Urothelium cell line (cell line): Measurements from ENCODE around the gene KCNA5.

Experiments
- DNase-seq: peaks from one replicate; pipeline ENCODE4 v3.0.0; 2011; ENCODE audit warnings: low spot score, mixed read lengths
- FAIRE-seq: peaks from 2 replicates; lab custom pipeline; 2011; peaks lifted over from hg19 to GRCh38; lab: Jason Lieb, UNC

Gene KCNA5

GRCh38 chr12:5059358-5059757, 15.7 kb downstream of the KCNA5 start:
- no peak for DNase-seq
- FAIRE-seq, result peak; percentile 35

- DNase-seq (no peak), FAIRE-seq (peak; percentile 5)
Observed at GRCh38 chr12:5060958-5061357, 17.3 kb downstream of the KCNA5 start.

- DNase-seq (no peak), FAIRE-seq (peak; percentile 42)
Observed at GRCh38 chr12:5063149-5063548, 19.5 kb downstream of the KCNA5 start.

GRCh38 chr12:5064913-5065490, 21.3 kb downstream of the KCNA5 start:
- FAIRE-seq, result peak; percentile 90

GRCh38 chr12:5066251-5066650, 22.6 kb downstream of the KCNA5 start:
- FAIRE-seq (no peak), DNase-seq (no peak)

More at GRCh38 chr12:5064913-5065490, 21.3 kb downstream of the KCNA5 start:
- DNase-seq, result no peak

- FAIRE-seq, result peak; percentile 9
Observed at GRCh38 chr12:5068126-5068525, 24.4 kb downstream of the KCNA5 start.

GRCh38 chr12:5068619-5069018, 24.9 kb downstream of the KCNA5 start:
- no peak for DNase-seq
- no peak for FAIRE-seq

More at GRCh38 chr12:5068126-5068525, 24.4 kb downstream of the KCNA5 start:
- DNase-seq, result no peak

GRCh38 chr12:5070090-5070489, 26.4 kb downstream of the KCNA5 start:
- no peak for DNase-seq
- FAIRE-seq, result no peak

GRCh38 chr12:5071496-5071895, 27.8 kb downstream of the KCNA5 start:
- peak; percentile 66 for FAIRE-seq
- no peak for DNase-seq

GRCh38 chr12:5072311-5072710, 28.6 kb downstream of the KCNA5 start:
- FAIRE-seq (no peak), DNase-seq (no peak)

- peak; percentile 5 for FAIRE-seq
Observed at GRCh38 chr12:5073054-5073453, 29.4 kb downstream of the KCNA5 start.

GRCh38 chr12:5073853-5074252, 30.2 kb downstream of the KCNA5 start:
- peak; percentile 35 for DNase-seq
- peak; percentile 37 for FAIRE-seq

More at GRCh38 chr12:5073054-5073453, 29.4 kb downstream of the KCNA5 start:
- no peak for DNase-seq

- DNase-seq (no peak), FAIRE-seq (peak; percentile 89)
Observed at GRCh38 chr12:5076761-5077160, 33.1 kb downstream of the KCNA5 start.

GRCh38 chr12:5078423-5078822, 34.7 kb downstream of the KCNA5 start:
- DNase-seq (peak; percentile 38), FAIRE-seq (no peak)

- no peak for DNase-seq
- peak; percentile 52 for FAIRE-seq
Observed at GRCh38 chr12:5081016-5081415, 37.3 kb downstream of the KCNA5 start.

GRCh38 chr12:5083955-5084849, 40.5 kb downstream of the KCNA5 start:
- DNase-seq (peak; percentile 84), FAIRE-seq (peak; percentile 77)

GRCh38 chr12:5085896-5086295, 42.2 kb downstream of the KCNA5 start:
- peak; percentile 99 for FAIRE-seq
- DNase-seq, result peak; percentile 89

GRCh38 chr12:5087831-5088554, 44.3 kb downstream of the KCNA5 start:
- DNase-seq, result no peak
- FAIRE-seq, result peak; percentile 82

GRCh38 chr12:5088586-5089264, 45.0 kb downstream of the KCNA5 start:
- FAIRE-seq, result peak; percentile 100
- DNase-seq, result peak; percentile 93

- peak; percentile 44 for DNase-seq
- FAIRE-seq, result peak; percentile 59
Observed at GRCh38 chr12:5094551-5094950, 50.9 kb downstream of the KCNA5 start.

- no peak for DNase-seq
Observed at GRCh38 chr12:5094986-5095385, 51.3 kb downstream of the KCNA5 start.

More at GRCh38 chr12:5094986-5095385, 51.3 kb downstream of the KCNA5 start:
- no peak for FAIRE-seq
